ENCODE data around the gene POGZ.

- no peak for TF ChIP-seq CTCF (IDR thresholded peaks at IDR 0.05; ENCODE audit: low read length)
- TF ChIP-seq EZH2 (IDR thresholded peaks at IDR 0.05; ENCODE audit: borderline replicate concordance, low read length), result no peak
Observed at GRCh38 chr1:151401125-151401788, 58.0 kb downstream of the POGZ start.
